ENCODE measurements around the gene PEBP1.

The PEBP1 gene

GRCh38 chr12:118135788-118136558 lies at the start of gene PEBP1:
Gene PEBP1 (plus strand): TSS chr12:118136124. CDS start chr12:118136210, 86 bp downstream.
- peak; percentile 62 to 98 (median 95) for DNase-seq

- DNase-seq = no peak
Measured at GRCh38 chr12:118089782-118090181, 46.1 kb upstream of the PEBP1 start.

GRCh38 chr12:118094039-118094438 lies 41.9 kb upstream of the PEBP1 start:
- no peak for DNase-seq

GRCh38 chr12:118098401-118098800 lies 37.5 kb upstream of the PEBP1 start:
- no peak for DNase-seq

- no peak for DNase-seq
Measured at GRCh38 chr12:118098911-118099671, 36.8 kb upstream of the PEBP1 start.

- no peak for DNase-seq
Measured at GRCh38 chr12:118101051-118101450, 34.9 kb upstream of the PEBP1 start.

- no peak for DNase-seq
Measured at GRCh38 chr12:118102070-118102469, 33.9 kb upstream of the PEBP1 start.

- DNase-seq = no peak
Measured at GRCh38 chr12:118102609-118103008, 33.3 kb upstream of the PEBP1 start.

GRCh38 chr12:118103201-118103600 lies 32.7 kb upstream of the PEBP1 start:
- DNase-seq = peak in 15 of 51 donors; percentile 3 to 45 (median 22)

- peak in 44 of 51 donors; percentile 7 to 72 (median 46) for DNase-seq
Measured at GRCh38 chr12:118103601-118104382, 32.1 kb upstream of the PEBP1 start, which contains the start of gene VSIG10. Gene VSIG10 (minus strand): TSS chr12:118104011. CDS start chr12:118103671, 340 bp downstream.

GRCh38 chr12:118107011-118107410 lies 28.9 kb upstream of the PEBP1 start:
- no peak for DNase-seq

GRCh38 chr12:118107694-118108093 lies 28.2 kb upstream of the PEBP1 start:
- no peak for DNase-seq

- no peak for DNase-seq
Measured at GRCh38 chr12:118109088-118109487, 26.8 kb upstream of the PEBP1 start.

GRCh38 chr12:118119449-118119879 lies 16.5 kb upstream of the PEBP1 start:
- DNase-seq = no peak

GRCh38 chr12:118120579-118121363 lies 15.2 kb upstream of the PEBP1 start:
- DNase-seq = peak in 50 of 51 donors; percentile 6 to 92 (median 60)

- no peak for DNase-seq
Measured at GRCh38 chr12:118122264-118122663, 13.7 kb upstream of the PEBP1 start.

- DNase-seq = no peak
Measured at GRCh38 chr12:118124333-118124874, 11.5 kb upstream of the PEBP1 start.

GRCh38 chr12:118125743-118126118 lies 10.2 kb upstream of the PEBP1 start:
- no peak for DNase-seq

- DNase-seq = peak in 32 of 51 donors; percentile 1 to 63 (median 34)
Measured at GRCh38 chr12:118126119-118126757, 9.7 kb upstream of the PEBP1 start.

- no peak for DNase-seq
Measured at GRCh38 chr12:118127867-118128266, 8.1 kb upstream of the PEBP1 start.
